CD14-positive monocyte (primary cell): ENCODE data around the gene RPS29. TPM values are rescaled to one million over a fixed set of nuclear protein-coding genes. Genes with fewer than 3 reads are reported as not detected.

Source experiments
- DNase-seq, 3 donors: peaks; one replicate each; pipeline ENCODE4 v3.0.0-alpha.2; 2011 to 2022
- H2AFZ ChIP-seq: 2 replicates; pipeline ENCODE4 v1.6.0; 2012; ENCODE audit warnings: mild to moderate bottlenecking, low read depth, low read length, inconsistent platforms; ENCODE audit not compliant: insufficient read depth, poor library complexity, severe bottlenecking
- H3K27ac ChIP-seq, 2 donors: 1 replicate in 1 of 2; 2 replicates in 1 of 2; pipeline ENCODE4 v1.5.1; 2012 to 2013; ENCODE audit warnings: low read length in 2 of 2, control low read depth in 1 of 2, inconsistent platforms in 1 of 2, low read depth in 1 of 2, mild to moderate bottlenecking in 1 of 2
- H3K27me3 ChIP-seq, 2 donors: one replicate each; pipeline versions ENCODE4 v1.6.0 to v1.6.1; 2011 to 2013; ENCODE audit warnings: low read length in 2 of 2; ENCODE audit not compliant: control insufficient read depth in 2 of 2, insufficient read depth in 2 of 2
- H3K36me3 ChIP-seq, 2 donors: replicated peaks in 1 of 2; 1 replicate in 1 of 2; 2 replicates in 1 of 2; pipeline versions ENCODE4 v1.5.1 to v1.6.1; 2012 to 2013; ENCODE audit warnings: low read length in 2 of 2, control low read depth in 1 of 2, inconsistent platforms in 1 of 2, mild to moderate bottlenecking in 1 of 2; ENCODE audit not compliant: insufficient read depth in 2 of 2, control insufficient read depth in 1 of 2
- H3K4me1 ChIP-seq, 2 donors: 1 replicate in 1 of 2; 2 replicates in 1 of 2; pipeline versions ENCODE4 v1.5.1 to v1.6.1; 2012 to 2013; ENCODE audit warnings: low read length in 2 of 2, control low read depth in 1 of 2, inconsistent platforms in 1 of 2, mild to moderate bottlenecking in 1 of 2, moderate library complexity in 1 of 2; ENCODE audit not compliant: insufficient read depth in 2 of 2, control insufficient read depth in 1 of 2
- H3K4me2 ChIP-seq: replicated peaks from 2 replicates; pipeline ENCODE3; 2012; ENCODE audit warnings: low read length, moderate library complexity, mild to moderate bottlenecking; ENCODE audit not compliant: poor library complexity, severe bottlenecking; ENCODE audit errors: extremely low read depth
- H3K4me3 ChIP-seq, 3 experiments: fragments of 200-600 bp in 1 of 3; sonication (generic) in 1 of 3; replicated peaks in 1 of 3; 1 replicate in 2 of 3; 2 replicates in 1 of 3; pipeline ENCODE4 v1.5.1; 2011 to 2013; ENCODE audit warnings: low read length in 3 of 3, mild to moderate bottlenecking in 3 of 3, control low read depth in 2 of 3, low read depth in 2 of 3, inconsistent platforms in 1 of 3, moderate library complexity in 1 of 3
- H3K79me2 ChIP-seq: 2 replicates; pipeline ENCODE4 v1.6.0; 2012; ENCODE audit warnings: mild to moderate bottlenecking, control low read depth, inconsistent platforms, low read length, moderate library complexity; ENCODE audit not compliant: insufficient read depth
- H3K9ac ChIP-seq: 2 replicates; pipeline ENCODE4 v1.6.0; 2017; ENCODE audit warnings: low read length, mild to moderate bottlenecking; ENCODE audit not compliant: insufficient read depth, poor library complexity, severe bottlenecking
- H3K9me3 ChIP-seq, 2 donors: replicated peaks in 1 of 2; 1 replicate in 1 of 2; 2 replicates in 1 of 2; pipeline versions ENCODE4 v1.5.1 to v1.6.1; 2012 to 2013; ENCODE audit warnings: low read length in 2 of 2, control low read depth in 1 of 2; ENCODE audit not compliant: control insufficient read depth in 1 of 2, insufficient read depth in 1 of 2
- H4K20me1 ChIP-seq: 2 replicates; pipeline ENCODE4 v1.6.0; 2012; ENCODE audit warnings: mild to moderate bottlenecking, low read length, control low read depth, moderate library complexity; ENCODE audit not compliant: insufficient read depth
- H3K27ac Mint-ChIP-seq, 7 donors: one replicate each; pipeline ENCODE4 v1.8.0; 2020; ENCODE audit warnings: mild to moderate bottlenecking in 7 of 7, mixed read lengths in 7 of 7, moderate library complexity in 6 of 7, inconsistent platforms in 2 of 7
- H3K27me3 Mint-ChIP-seq, 3 donors: one replicate each; pipeline ENCODE4 v1.8.0; 2021 to 2022; ENCODE audit warnings: low read depth in 3 of 3, mild to moderate bottlenecking in 3 of 3, mixed read lengths in 3 of 3, moderate library complexity in 3 of 3, inconsistent platforms in 1 of 3
- H3K36me3 Mint-ChIP-seq, 2 donors: one replicate each; pipeline ENCODE4 v1.8.0; 2020; ENCODE audit warnings: mixed read lengths in 2 of 2, inconsistent platforms in 1 of 2, mild to moderate bottlenecking in 1 of 2
- H3K4me1 Mint-ChIP-seq: one replicate; pipeline ENCODE4 v1.8.0; 2020; ENCODE audit warnings: mild to moderate bottlenecking, mixed read lengths
- H3K4me3 Mint-ChIP-seq, 2 donors: one replicate each; pipeline ENCODE4 v1.8.0; 2020; ENCODE audit warnings: mild to moderate bottlenecking in 2 of 2, mixed read lengths in 2 of 2, moderate library complexity in 1 of 2
- H3K9me3 Mint-ChIP-seq, 7 donors: one replicate each; pipeline ENCODE4 v1.8.0; 2020 to 2022; ENCODE audit warnings: mixed read lengths in 7 of 7, mild to moderate bottlenecking in 6 of 7, moderate library complexity in 6 of 7, inconsistent platforms in 2 of 7
- WGBS: methylation state at CpG from one replicate; pipeline ENCODE4 v1.1.5; 2013; ENCODE audit warnings: missing lambda C conversion rate; ENCODE audit not compliant: insufficient coverage; 5-methylcytosine and 5-hydroxymethylcytosine counted together
- intact Hi-C, 2 donors: fragments of 100-400 bp; cut with micrococcal nuclease; formaldehyde crosslinking; loops; one replicate each; pipeline versions ENCODE4 v1.15.0 to v1.15.1; 2023
- polyA plus RNA-seq, 3 donors: library from polyadenylated mRNA; depleted of rRNA in 1 of 3; unstranded in 2 of 3; stranded (reverse) in 1 of 3; fragments of 300-500 nt in 2 of 3; fragments of >200 nt in 1 of 3; fragmentation: Illumina TruSeq in 2 of 3; gene quantifications; 1 replicate in 2 of 3; 2 replicates in 1 of 3; pipeline ENCODE4 v1.2.3, GENCODE V29; 2012 to 2021
- TF ChIP-seq, protein P1 (sequence below): fragments of 200-600 bp; IDR thresholded peaks from one replicate; pipeline ENCODE4 v1.8.0; 2022; ENCODE audit warnings: antibody characterized with exemption, mild to moderate bottlenecking

Gene RPS29
- polyA plus RNA-seq, 3 donors, result 2,325 to 4,497 (median 2,965) TPM

DNA sequence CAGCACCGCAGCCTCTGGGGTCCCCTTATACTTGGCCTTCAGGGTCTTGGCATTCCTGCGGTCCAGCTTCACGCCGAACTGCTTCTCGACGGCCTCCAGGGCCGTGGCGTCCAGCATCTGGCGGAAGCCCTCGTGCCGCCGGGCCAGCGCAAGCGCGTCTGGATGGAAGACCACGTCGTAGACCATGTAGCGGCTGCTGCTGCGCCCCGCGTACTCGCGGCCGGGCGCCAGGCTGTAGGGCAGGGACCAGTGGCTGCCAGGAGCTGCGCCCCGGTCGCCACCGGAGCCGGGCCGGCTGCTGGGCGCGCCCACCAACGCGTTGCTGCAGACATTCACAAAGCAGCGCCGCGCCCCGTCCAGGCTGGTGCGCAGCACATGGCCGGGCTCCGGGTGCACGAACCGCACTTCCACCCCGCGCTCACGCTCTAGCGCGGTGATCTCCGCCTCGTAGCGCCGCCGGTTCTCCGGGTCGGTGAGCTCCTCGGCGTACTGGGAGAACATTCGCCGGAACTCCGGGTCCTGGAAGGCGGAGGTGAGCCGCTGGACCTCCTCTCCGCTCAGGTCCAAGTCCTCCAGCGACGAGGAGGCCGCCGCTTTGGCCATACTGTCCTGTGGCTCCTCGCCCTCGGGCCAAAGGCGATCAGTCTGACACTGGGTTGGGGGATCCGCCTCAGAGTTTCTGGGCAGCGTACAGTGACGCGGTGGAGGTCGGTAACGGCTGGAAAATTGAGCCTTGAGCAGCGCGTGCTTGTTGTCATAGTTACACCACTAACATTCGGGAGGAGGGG is 48.6 kb upstream of the RPS29 start, which contains the start of gene DNAAF2:
DNAAF2 (minus strand) TSS at position 698 of the 788 bp plus-strand sequence; CDS start at position 603, 95 bp downstream.
- no peaks in the 10 kb centered on the region for H3K9me3 Mint-ChIP-seq
- Histone ChIP-seq H4K20me1 (peaks cover 28% of the 10 kb centered on the region), H3K27me3 (no peaks in the 10 kb centered on the region), H3K4me3 (peak within 1 kb of the TSS; percentile 72 to 97 (median 92)), H3K4me1 (peaks cover 27 to 42% of the 10 kb centered on the region in 2 donors), H3K27ac (peak within 1 kb of the TSS; percentile 91 to 95), H3K36me3 (peaks cover 2 to 15% of the 10 kb centered on the region in 2 donors), H3K9ac (peak within 1 kb of the TSS; percentile 90), H2AFZ (peak within 1 kb of the TSS; percentile 100), H3K79me2 (peaks cover 83% of the 10 kb centered on the region), H3K9me3 (no peaks in the 10 kb centered on the region), H3K4me2 (peak within 1 kb of the TSS; percentile 98)
- TF ChIP-seq, protein P1, sequence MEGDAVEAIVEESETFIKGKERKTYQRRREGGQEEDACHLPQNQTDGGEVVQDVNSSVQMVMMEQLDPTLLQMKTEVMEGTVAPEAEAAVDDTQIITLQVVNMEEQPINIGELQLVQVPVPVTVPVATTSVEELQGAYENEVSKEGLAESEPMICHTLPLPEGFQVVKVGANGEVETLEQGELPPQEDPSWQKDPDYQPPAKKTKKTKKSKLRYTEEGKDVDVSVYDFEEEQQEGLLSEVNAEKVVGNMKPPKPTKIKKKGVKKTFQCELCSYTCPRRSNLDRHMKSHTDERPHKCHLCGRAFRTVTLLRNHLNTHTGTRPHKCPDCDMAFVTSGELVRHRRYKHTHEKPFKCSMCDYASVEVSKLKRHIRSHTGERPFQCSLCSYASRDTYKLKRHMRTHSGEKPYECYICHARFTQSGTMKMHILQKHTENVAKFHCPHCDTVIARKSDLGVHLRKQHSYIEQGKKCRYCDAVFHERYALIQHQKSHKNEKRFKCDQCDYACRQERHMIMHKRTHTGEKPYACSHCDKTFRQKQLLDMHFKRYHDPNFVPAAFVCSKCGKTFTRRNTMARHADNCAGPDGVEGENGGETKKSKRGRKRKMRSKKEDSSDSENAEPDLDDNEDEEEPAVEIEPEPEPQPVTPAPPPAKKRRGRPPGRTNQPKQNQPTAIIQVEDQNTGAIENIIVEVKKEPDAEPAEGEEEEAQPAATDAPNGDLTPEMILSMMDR, result peak; percentile 66
- WGBS, result under 1% methylated on average over 71 of the region's 80 CpGs
- H3K36me3 Mint-ChIP-seq, result peaks cover 14 to 21% of the 10 kb centered on the region in 2 donors
- H3K4me1 Mint-ChIP-seq, result peaks cover 52% of the 10 kb centered on the region
- intact Hi-C loops, result loop anchor here (5.0 to 10.0 kb wide), 2 partner anchors 37 to 130 kb away; partner anchors contain the start of genes KLHDC2 (in 1 of the 2) and LRR1 (in 1 of the 2)
- peaks cover 0 to 4% (median 0%) of the 10 kb centered on the region in 3 donors for H3K27me3 Mint-ChIP-seq
- H3K4me3 Mint-ChIP-seq, result peak within 1 kb of the TSS; percentile 98 to 99
- DNase-seq, result peak; percentile 38 to 61 (median 40)
- H3K27ac Mint-ChIP-seq, result peak within 1 kb of the TSS; percentile 88 to 96 (median 93)
